CD4-positive, alpha-beta T cell (primary cell): Measurements from ENCODE around the gene ALG12. TPM values are rescaled to one million over a fixed set of nuclear protein-coding genes. Genes with fewer than 3 reads are reported as not detected.
A peak's percentile ranks its signal among the peaks of the same experiment; 100 is the strongest.

ENCODE experiments used
- ATAC-seq: fragments of 200-7000 bp; cut with Tn5 transposase; one replicate; pipeline ENCODE4 v1.10.0; 2022; ENCODE audit warnings: mild to moderate bottlenecking; ENCODE audit not compliant: poor library complexity
- CTCF ChIA-PET: fragments of 350-600 bp; sonication (Branson Sonifier 250); formaldehyde crosslinking; loops from one replicate; lab custom pipeline; 2021; ENCODE audit warnings: antibody characterized with exemption, inconsistent platforms; lab: Charles Lee
- POLR2A ChIA-PET: fragments of 350-600 bp; sonication (Branson Sonifier 250); formaldehyde crosslinking; loops from one replicate; lab custom pipeline; 2021; ENCODE audit warnings: antibody characterized with exemption, inconsistent platforms; lab: Charles Lee
- DNase-seq, 14 experiments: peaks; one replicate each; pipeline ENCODE4 v3.0.0-alpha.2; 2013 to 2020; ENCODE audit warnings: mixed read lengths in 2 of 14
- H3K27ac ChIP-seq, 2 donors: one replicate each; pipeline versions ENCODE4 v1.5.1 to v1.7.0; 2013; ENCODE audit warnings: low read length in 2 of 2, low read depth in 1 of 2, mild to moderate bottlenecking in 1 of 2
- H3K27me3 ChIP-seq, 2 experiments: 1 replicate in 1 of 2; 2 replicates in 1 of 2; pipeline versions ENCODE4 v1.6.1 to v1.7.0; 2013; ENCODE audit warnings: low read length in 2 of 2, control low read depth in 1 of 2, mild to moderate bottlenecking in 1 of 2, moderate library complexity in 1 of 2; ENCODE audit not compliant: insufficient read depth in 2 of 2, control insufficient read depth in 1 of 2
- H3K36me3 ChIP-seq: one replicate; pipeline ENCODE4 v1.6.1; 2013; ENCODE audit warnings: low read length, control low read depth; ENCODE audit not compliant: insufficient read depth
- H3K4me1 ChIP-seq: one replicate; pipeline ENCODE4 v1.6.1; 2013; ENCODE audit warnings: low read length, control low read depth; ENCODE audit not compliant: insufficient read depth
- H3K4me3 ChIP-seq: one replicate; pipeline ENCODE4 v1.5.1; 2013; ENCODE audit warnings: mild to moderate bottlenecking, low read length, moderate library complexity
- H3K9me3 ChIP-seq, 2 experiments: 1 replicate in 1 of 2; 2 replicates in 1 of 2; pipeline versions ENCODE4 v1.6.1 to v1.7.0; 2013; ENCODE audit warnings: low read length in 2 of 2, mild to moderate bottlenecking in 2 of 2, control low read depth in 1 of 2, moderate library complexity in 1 of 2; ENCODE audit not compliant: control insufficient read depth in 1 of 2, insufficient read depth in 1 of 2
- H3K27ac Mint-ChIP-seq: one replicate; pipeline ENCODE4 v1.8.0; 2020; ENCODE audit warnings: mixed read lengths
- H3K27me3 Mint-ChIP-seq: one replicate; pipeline ENCODE4 v1.8.0; 2021; ENCODE audit warnings: mixed read lengths
- H3K36me3 Mint-ChIP-seq: one replicate; pipeline ENCODE4 v1.8.0; 2021; ENCODE audit warnings: low read depth, mixed read lengths
- H3K4me1 Mint-ChIP-seq: one replicate; pipeline ENCODE4 v1.8.0; 2021; ENCODE audit warnings: low read depth, mixed read lengths
- H3K4me3 Mint-ChIP-seq: one replicate; pipeline ENCODE4 v1.8.0; 2020; ENCODE audit warnings: mild to moderate bottlenecking, mixed read lengths
- H3K9me3 Mint-ChIP-seq: one replicate; pipeline ENCODE4 v1.8.0; 2020; ENCODE audit warnings: mixed read lengths
- CTCF ChIP-seq: fragments of 200-600 bp; IDR thresholded peaks from one replicate; pipeline ENCODE4 v1.8.0; 2022; ENCODE audit warnings: antibody characterized with exemption, mild to moderate bottlenecking
- intact Hi-C, 2 experiments: fragments of 100-400 bp; cut with DNase I in 1 of 2; cut with micrococcal nuclease in 1 of 2; formaldehyde crosslinking; loops; one replicate each; pipeline versions ENCODE4 v1.15.1 to v1.9.0; 2023 to 2025; cut with DNase I, micrococcal nuclease
- total RNA-seq, 174 experiments: library from RNA in 2 of 174; stranded (reverse) in 2 of 174; gene quantifications; one replicate each; pipeline ENCODE4 v1.2.3 and lab custom pipeline; 2021 to 2026

ALG12 gene
- total RNA-seq, 2 experiments from 2014 or later: 13.5 to 14.6 TPM

GRCh38 chr22:49962751-49963646 is 44.8 kb upstream of the ALG12 start:
- ATAC-seq: no peak
- H3K27ac ChIP-seq: peak overlapping the region; percentile 91 to 94
- CTCF ChIA-PET: interaction anchor here (1.0 to 1.2 kb wide), 2 partner anchors 31 to 32 kb away, joined by 3 to 11 read pairs; no protein-coding TSS in a partner anchor
- H3K27me3 Mint-ChIP-seq: no peaks in the 10 kb centered on the region
- H3K36me3 Mint-ChIP-seq: peaks cover 48% of the 10 kb centered on the region
- H3K27ac Mint-ChIP-seq: peak overlapping the region; percentile 97
- POLR2A ChIA-PET: interaction anchor here (0.6 to 5.9 kb wide), 10 partner anchors 8 to 139 kb away, joined by 3 to 92 read pairs (median 10); no protein-coding TSS in a partner anchor
- no peaks in the 10 kb centered on the region for H3K9me3 ChIP-seq
- no peaks in the 10 kb centered on the region for H3K27me3 ChIP-seq
- peak overlapping the region; percentile 82 for H3K4me3 ChIP-seq
- H3K4me1 Mint-ChIP-seq: peaks cover 28% of the 10 kb centered on the region
- H3K9me3 Mint-ChIP-seq: no peaks in the 10 kb centered on the region
- TF ChIP-seq CTCF: no peak
- peak overlapping the region; percentile 85 for H3K4me3 Mint-ChIP-seq
- peaks cover 32% of the 10 kb centered on the region for H3K36me3 ChIP-seq
- H3K4me1 ChIP-seq: peaks cover 66% of the 10 kb centered on the region
- DNase-seq: peak in 6 of 14 experiments; percentile 3 to 37 (median 20)
- intact Hi-C loops: loop anchor here (1.0 to 5.0 kb wide), 3 partner anchors 27 to 67 kb away; no protein-coding TSS in a partner anchor

GRCh38 chr22:49962012-49962750 is 43.9 kb upstream of the ALG12 start:
- Histone ChIP-seq H3K9me3 (no peaks in the 10 kb centered on the region), H3K27ac (peak overlapping the region; percentile 91 to 94), H3K27me3 (no peaks in the 10 kb centered on the region), H3K36me3 (peaks cover 32% of the 10 kb centered on the region), H3K4me3 (peak overlapping the region; percentile 82), H3K4me1 (peaks cover 58% of the 10 kb centered on the region)
- H3K27me3 Mint-ChIP-seq: no peaks in the 10 kb centered on the region
- peak overlapping the region; percentile 96 for H3K4me3 Mint-ChIP-seq
- no peak for TF ChIP-seq CTCF
- intact Hi-C loops: loop anchor here (1.0 to 5.0 kb wide), 3 partner anchors 26 to 68 kb away; no protein-coding TSS in a partner anchor
- peak; percentile 46 for ATAC-seq
- H3K9me3 Mint-ChIP-seq: no peaks in the 10 kb centered on the region
- peaks cover 20% of the 10 kb centered on the region for H3K4me1 Mint-ChIP-seq
- POLR2A ChIA-PET: interaction anchor here (1.2 to 5.9 kb wide), 10 partner anchors 9 to 124 kb away, joined by 4 to 92 read pairs (median 12); no protein-coding TSS in a partner anchor
- CTCF ChIA-PET: interaction anchor here (1.0 to 1.2 kb wide), 2 partner anchors 31 kb away, joined by 3 to 11 read pairs; no protein-coding TSS in a partner anchor
- H3K36me3 Mint-ChIP-seq: peaks cover 45% of the 10 kb centered on the region
- peak overlapping the region; percentile 97 for H3K27ac Mint-ChIP-seq
- peak; percentile 52 to 96 (median 77) for DNase-seq

- H3K27me3 Mint-ChIP-seq: no peaks in the 10 kb centered on the region
- no peaks in the 10 kb centered on the region for H3K9me3 ChIP-seq
- peak in 2 of 14 experiments; percentile 21 to 45 for DNase-seq
- peaks cover 19% of the 10 kb centered on the region for H3K4me1 Mint-ChIP-seq
- H3K36me3 ChIP-seq: peaks cover 32% of the 10 kb centered on the region
- H3K4me1 ChIP-seq: peaks cover 53% of the 10 kb centered on the region
- H3K4me3 Mint-ChIP-seq: peak overlapping the region; percentile 96
- intact Hi-C loops: loop anchor here (1.0 to 5.0 kb wide), 3 partner anchors 25 to 69 kb away; no protein-coding TSS in a partner anchor
- ChIA-PET POLR2A (interaction anchor here (0.7 to 5.9 kb wide), 12 partner anchors 9 to 123 kb away, joined by 3 to 92 read pairs (median 8); no protein-coding TSS in a partner anchor), CTCF (interaction anchor here (1.2 kb wide), 1 partner anchor 31 kb away, joined by 11 read pairs; no protein-coding TSS in a partner anchor)
- H3K27me3 ChIP-seq: no peaks in the 10 kb centered on the region
- no peak for TF ChIP-seq CTCF
- peak overlapping the region; percentile 82 to 91 for H3K27ac ChIP-seq
- peak overlapping the region; percentile 97 for H3K27ac Mint-ChIP-seq
- no peaks in the 10 kb centered on the region for H3K9me3 Mint-ChIP-seq
- peak overlapping the region; percentile 82 for H3K4me3 ChIP-seq
- peaks cover 44% of the 10 kb centered on the region for H3K36me3 Mint-ChIP-seq
- ATAC-seq: no peak
These were observed 43.4 kb upstream of the ALG12 start for GRCh38 chr22:49961601-49962011.
